GM20000 (cell line): ENCODE results near the gene ARHGAP35.

Experiments used
- DNase-seq: peaks from one replicate; pipeline ENCODE4 v3.0.0; 2012; ENCODE audit warnings: low spot score
- TF ChIP-seq, protein P1 (sequence below): IDR thresholded peaks from 2 replicates; pipeline ENCODE4 v1.5.1; 2012; ENCODE audit warnings: mild to moderate bottlenecking, control low read depth; ENCODE audit errors: extremely low read depth, missing control alignments

ARHGAP35 gene

DNA sequence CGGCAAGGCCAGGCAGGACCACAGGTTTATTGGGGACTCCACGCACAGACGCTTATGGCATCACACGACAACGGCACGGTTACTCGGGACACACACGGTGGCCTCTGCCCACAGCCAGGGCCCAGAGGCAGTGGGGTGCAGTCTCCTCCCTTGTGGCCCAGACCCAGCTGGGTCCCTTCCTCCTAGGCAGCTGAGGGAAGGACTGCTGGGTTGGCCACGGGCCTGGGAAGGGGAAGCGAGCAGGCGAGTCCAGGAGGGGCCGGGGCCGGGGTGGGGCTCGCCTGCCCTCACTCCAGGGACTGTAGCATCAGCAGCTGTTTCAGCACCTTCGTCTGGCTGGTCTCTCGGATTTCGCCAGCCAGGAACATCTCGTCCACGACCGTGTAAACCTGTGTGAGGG lies 22.6 kb upstream of the ARHGAP35 start:
- TF ChIP-seq, protein P1, sequence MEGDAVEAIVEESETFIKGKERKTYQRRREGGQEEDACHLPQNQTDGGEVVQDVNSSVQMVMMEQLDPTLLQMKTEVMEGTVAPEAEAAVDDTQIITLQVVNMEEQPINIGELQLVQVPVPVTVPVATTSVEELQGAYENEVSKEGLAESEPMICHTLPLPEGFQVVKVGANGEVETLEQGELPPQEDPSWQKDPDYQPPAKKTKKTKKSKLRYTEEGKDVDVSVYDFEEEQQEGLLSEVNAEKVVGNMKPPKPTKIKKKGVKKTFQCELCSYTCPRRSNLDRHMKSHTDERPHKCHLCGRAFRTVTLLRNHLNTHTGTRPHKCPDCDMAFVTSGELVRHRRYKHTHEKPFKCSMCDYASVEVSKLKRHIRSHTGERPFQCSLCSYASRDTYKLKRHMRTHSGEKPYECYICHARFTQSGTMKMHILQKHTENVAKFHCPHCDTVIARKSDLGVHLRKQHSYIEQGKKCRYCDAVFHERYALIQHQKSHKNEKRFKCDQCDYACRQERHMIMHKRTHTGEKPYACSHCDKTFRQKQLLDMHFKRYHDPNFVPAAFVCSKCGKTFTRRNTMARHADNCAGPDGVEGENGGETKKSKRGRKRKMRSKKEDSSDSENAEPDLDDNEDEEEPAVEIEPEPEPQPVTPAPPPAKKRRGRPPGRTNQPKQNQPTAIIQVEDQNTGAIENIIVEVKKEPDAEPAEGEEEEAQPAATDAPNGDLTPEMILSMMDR: no peak
- DNase-seq: no peak

DNA sequence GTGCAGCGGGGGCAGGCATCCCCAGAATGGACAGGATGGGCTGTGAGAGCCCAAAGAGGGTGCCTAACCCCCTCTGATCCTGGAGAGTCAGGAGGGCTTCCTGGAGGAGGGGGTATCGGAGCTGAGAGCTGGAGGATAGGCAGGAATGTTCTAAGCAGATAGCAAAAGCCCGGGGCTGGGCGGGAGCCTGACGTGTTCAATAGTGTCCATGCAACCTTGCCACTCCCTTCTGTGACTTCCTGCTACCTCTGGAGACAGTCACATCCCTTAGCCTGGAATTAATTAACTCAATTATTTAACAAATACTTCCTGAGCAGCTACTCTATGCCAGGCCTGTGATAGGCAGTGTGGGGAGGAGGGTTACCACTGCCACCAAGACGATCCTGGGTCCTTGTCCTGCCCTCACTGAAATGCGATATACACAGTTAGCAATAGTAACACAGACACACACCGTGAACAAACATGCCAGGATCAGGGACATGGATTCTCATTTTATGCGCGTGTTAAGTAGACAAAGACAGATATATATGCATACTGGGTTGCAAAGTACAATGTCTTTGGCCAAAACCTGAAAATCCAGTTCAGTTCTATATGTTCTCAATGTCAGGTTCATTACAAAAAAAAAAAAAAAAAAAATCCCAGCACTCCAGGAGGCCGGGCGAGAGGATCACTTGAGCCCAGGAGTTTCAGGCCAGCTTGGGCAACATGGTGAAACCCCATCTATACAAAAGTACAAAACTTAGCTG lies 20.9 kb upstream of the ARHGAP35 start:
- DNase-seq: no peak
- TF ChIP-seq, protein P1: no peak

DNA sequence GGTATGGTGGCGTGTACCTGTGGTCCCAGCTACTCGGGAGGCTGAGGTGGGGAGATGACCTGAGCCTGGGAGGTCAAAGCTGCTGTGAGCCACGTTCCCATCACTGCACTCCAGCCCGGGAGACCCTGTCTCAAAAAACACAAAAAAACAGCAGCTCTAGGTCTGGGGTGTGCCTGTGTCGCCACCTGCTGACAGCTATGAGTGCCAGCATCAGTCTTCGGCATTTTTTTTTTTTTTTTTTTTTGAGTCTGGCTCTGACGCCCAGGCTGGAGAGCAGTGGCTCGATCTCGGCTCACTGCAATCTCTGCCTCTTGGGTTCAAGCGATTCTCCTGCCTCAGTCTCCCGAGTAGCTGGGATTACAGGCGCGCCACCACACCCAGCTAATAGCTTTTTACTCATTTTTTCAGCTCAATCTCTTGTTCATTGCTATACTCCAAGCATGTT lies 20.3 kb upstream of the ARHGAP35 start:
- peak; percentile 76 for DNase-seq
- TF ChIP-seq, protein P1: peak; percentile 77

DNA sequence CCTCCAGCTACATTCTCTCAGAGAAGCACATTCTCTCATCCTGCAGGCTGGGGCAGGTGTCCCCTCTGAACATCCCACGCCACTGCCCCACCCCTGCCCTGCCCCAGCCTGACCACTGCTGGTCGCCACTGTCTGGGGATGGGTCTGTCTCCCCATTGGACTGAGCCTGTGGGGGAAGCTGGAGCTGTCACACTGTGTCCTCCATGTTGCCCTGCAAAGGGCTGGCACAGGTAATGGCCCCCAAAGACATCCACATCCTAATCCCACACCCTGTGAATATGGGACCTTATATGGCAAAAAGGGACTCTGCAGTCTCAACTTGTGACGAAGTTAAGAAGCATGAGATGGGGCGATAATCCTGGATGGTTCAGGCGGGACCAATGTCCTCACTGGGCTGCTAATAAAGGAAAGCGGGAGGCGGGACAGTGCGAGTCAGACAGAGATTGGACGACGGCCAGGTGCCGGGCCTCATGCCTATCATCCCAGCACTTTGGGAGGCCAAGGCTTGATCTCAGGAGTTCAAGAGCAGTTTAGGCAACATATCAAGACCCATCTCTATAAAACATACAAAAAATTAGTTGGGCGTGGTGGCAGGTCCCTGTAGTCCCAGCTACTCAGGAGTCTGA lies 19.2 kb upstream of the ARHGAP35 start:
- no peak for DNase-seq
- TF ChIP-seq, protein P1: no peak

DNA sequence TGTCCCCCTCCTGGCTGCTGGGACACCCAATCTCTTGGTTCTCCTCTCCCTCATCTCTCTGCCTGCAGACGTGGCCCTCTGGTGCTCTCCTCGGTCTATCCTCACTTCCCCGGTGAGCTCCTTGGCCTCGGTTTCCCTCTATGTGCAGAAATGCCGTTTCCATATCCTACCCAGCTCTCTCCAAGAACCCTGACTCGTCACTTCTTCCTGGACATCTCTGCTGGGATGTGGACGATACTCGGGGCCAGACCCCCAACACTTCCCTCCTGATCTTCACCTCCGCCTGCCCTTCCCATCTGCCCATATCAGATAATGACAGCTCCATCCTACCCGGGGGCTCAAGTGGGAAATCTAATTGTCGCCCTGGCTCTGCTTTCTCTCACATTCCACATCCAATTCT lies 18.0 kb upstream of the ARHGAP35 start:
- DNase-seq: no peak
- TF ChIP-seq, protein P1: no peak

DNA sequence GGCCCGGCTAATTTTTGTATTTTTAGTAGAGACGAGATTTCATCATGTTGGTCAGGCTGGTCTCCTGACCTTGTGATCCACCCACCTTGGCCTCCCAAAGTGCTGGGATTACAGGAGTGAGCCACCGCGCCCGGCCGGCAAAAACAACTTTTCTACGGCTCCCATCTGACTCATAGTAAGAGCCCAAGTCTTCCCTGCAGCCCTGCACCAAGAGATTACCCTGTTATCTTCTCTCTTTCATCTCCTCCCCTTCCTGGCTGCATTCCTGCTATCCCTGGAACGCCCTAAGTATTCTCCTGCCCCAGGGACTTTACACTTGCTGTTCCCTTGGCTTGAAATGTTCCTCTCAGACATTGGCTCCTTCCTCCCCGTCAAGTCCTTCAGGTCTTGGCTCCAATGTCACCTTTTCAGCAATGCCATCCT lies 16.7 kb upstream of the ARHGAP35 start:
- TF ChIP-seq, protein P1: no peak
- no peak for DNase-seq

DNA sequence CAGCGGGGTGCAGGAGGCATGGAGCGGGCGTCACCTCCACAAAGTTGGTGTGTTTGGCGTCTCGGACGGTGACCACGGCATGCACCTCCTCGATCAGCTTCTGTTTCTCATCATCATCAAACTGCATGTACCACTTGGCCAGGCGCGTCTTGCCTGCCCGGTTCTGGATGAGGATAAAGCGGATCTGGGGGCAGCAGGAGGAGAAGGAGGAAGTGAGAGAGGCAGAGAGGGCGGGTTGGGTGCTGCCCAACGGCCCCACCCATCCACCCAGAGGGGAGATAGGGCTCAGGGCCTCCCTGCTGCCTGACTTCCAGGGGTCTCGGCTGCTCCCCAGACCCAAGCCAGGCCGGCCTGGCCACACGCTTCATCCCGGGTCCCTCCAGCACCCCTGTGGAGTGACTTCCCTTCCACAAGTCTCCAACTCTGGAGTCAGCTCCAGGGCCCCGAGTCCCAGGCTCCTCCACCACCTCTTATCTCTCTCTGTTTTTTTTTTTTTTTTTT lies 14.8 kb upstream of the ARHGAP35 start:
- no peak for DNase-seq
- TF ChIP-seq, protein P1: no peak
